MM.1S (cell line): ENCODE results near the gene CTNNBIP1.

Source experiments
- EZH2 ChIP-seq: fragments of 300-600 bp; sonication (generic); optimal IDR thresholded peaks from 2 replicates; pipeline ENCODE3; 2017; ENCODE audit warnings: low read depth, mild to moderate bottlenecking, antibody characterized with exemption, low read length, mixed read lengths
- EZH2phosphoT487 ChIP-seq: fragments of 300-600 bp; sonication (generic); IDR thresholded peaks from 2 replicates; pipeline ENCODE4 v1.6.1; 2018; ENCODE audit warnings: antibody characterized with exemption, low read length
- TF ChIP-seq, protein P1 (sequence below): fragments of 300-600 bp; sonication (generic); IDR thresholded peaks from 2 replicates; pipeline ENCODE4 v1.5.1; 2016; ENCODE audit warnings: antibody characterized with exemption, low read length, mixed read lengths

DNA sequence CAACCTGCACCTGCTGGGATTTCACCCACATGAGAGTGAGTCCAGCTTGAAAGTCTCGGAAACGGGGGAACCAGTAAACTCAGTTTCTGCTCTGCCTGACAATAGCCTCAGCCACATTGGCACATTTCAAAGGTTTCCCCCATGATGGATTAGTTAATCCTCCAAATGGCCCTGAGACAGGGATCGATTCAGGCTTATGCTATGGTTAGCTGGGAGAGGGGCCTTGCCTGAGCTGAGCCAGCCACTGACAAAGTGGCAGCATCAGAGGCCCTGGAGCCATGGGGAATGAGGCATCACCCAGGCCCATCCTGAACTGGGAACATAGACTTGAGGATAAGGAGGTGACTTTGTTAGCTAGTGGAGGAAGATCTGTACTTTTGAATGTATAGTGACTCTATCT, 83.5 kb downstream of the CTNNBIP1 start:
- TF ChIP-seq, protein P1, sequence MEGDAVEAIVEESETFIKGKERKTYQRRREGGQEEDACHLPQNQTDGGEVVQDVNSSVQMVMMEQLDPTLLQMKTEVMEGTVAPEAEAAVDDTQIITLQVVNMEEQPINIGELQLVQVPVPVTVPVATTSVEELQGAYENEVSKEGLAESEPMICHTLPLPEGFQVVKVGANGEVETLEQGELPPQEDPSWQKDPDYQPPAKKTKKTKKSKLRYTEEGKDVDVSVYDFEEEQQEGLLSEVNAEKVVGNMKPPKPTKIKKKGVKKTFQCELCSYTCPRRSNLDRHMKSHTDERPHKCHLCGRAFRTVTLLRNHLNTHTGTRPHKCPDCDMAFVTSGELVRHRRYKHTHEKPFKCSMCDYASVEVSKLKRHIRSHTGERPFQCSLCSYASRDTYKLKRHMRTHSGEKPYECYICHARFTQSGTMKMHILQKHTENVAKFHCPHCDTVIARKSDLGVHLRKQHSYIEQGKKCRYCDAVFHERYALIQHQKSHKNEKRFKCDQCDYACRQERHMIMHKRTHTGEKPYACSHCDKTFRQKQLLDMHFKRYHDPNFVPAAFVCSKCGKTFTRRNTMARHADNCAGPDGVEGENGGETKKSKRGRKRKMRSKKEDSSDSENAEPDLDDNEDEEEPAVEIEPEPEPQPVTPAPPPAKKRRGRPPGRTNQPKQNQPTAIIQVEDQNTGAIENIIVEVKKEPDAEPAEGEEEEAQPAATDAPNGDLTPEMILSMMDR = no peak
- no peak for TF ChIP-seq EZH2
- TF ChIP-seq EZH2phosphoT487 = no peak
